ENCODE data around the gene ECEL1. TPM values are rescaled to one million over a fixed set of nuclear protein-coding genes. Genes with fewer than 3 reads are reported as not detected.
"Not testable (repeated sequence)": the region's sequence is repeated elsewhere in the genome, so short reads cannot be mapped to it uniquely, and the experiment has no call there.

Gene ECEL1, protein sequence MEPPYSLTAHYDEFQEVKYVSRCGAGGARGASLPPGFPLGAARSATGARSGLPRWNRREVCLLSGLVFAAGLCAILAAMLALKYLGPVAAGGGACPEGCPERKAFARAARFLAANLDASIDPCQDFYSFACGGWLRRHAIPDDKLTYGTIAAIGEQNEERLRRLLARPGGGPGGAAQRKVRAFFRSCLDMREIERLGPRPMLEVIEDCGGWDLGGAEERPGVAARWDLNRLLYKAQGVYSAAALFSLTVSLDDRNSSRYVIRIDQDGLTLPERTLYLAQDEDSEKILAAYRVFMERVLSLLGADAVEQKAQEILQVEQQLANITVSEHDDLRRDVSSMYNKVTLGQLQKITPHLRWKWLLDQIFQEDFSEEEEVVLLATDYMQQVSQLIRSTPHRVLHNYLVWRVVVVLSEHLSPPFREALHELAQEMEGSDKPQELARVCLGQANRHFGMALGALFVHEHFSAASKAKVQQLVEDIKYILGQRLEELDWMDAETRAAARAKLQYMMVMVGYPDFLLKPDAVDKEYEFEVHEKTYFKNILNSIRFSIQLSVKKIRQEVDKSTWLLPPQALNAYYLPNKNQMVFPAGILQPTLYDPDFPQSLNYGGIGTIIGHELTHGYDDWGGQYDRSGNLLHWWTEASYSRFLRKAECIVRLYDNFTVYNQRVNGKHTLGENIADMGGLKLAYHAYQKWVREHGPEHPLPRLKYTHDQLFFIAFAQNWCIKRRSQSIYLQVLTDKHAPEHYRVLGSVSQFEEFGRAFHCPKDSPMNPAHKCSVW
- total RNA-seq: under 1 TPM; 0.26 to 0.47 TPM
- long read RNA-seq, partial matches to known transcripts: 1 of 1 reads
- long read RNA-seq, other reads (novel, unspliced or antisense): 0 of 1 reads

DNA sequence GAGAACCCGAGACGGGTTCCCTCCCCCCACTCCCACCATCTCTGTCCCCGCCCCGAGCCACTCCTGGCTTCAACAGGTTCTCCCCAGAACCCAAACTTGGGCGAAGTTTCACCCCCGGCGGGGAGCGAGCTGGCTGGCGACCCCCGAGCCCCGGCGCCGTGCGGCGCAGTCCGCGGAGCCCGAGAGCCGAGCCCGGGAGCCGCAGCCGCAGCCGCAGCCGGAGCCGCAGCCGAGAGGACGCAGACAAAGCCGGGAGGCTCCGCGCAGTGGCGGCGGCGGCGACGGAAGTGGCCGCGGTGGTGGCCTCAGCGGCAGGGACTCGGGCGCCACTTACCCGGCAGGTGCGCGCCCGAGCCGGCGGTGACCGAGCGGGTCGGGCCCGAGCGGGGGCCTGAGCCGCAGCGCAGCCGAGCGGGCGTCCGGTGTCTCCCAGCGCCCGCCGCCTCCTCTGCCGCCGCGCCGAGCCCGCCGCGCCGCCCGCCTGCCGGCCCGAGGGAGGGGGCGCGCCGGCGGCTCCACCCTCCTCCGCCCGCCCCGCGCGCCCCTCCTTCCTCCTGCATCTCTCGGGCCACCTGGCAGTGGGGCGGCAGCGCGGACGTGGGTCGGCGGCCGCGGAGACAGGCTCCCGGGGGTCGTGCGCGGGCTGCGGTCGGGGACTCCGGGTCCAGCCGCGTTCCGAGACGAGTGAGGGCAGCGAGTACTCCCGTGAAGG lies at the start of gene ECEL1:
TSS of gene ECEL1 (minus strand) at position 450 of the 712 bp plus-strand sequence. CDS start 1,181 bp downstream, outside the sequence.
- ATAC-seq (no peak), DNase-seq (no peak)
- intact Hi-C loops (cut with DNase I): no loop called here

- ATAC-seq (no peak), DNase-seq (no peak)
- intact Hi-C loops (cut with DNase I): no loop called here
Observed at GRCh38 chr2:232537079-232537478, 49.4 kb upstream of the ECEL1 start.

GRCh38 chr2:232535761-232536530 lies 48.3 kb upstream of the ECEL1 start:
- intact Hi-C loops (cut with DNase I): no loop called here

DNA sequence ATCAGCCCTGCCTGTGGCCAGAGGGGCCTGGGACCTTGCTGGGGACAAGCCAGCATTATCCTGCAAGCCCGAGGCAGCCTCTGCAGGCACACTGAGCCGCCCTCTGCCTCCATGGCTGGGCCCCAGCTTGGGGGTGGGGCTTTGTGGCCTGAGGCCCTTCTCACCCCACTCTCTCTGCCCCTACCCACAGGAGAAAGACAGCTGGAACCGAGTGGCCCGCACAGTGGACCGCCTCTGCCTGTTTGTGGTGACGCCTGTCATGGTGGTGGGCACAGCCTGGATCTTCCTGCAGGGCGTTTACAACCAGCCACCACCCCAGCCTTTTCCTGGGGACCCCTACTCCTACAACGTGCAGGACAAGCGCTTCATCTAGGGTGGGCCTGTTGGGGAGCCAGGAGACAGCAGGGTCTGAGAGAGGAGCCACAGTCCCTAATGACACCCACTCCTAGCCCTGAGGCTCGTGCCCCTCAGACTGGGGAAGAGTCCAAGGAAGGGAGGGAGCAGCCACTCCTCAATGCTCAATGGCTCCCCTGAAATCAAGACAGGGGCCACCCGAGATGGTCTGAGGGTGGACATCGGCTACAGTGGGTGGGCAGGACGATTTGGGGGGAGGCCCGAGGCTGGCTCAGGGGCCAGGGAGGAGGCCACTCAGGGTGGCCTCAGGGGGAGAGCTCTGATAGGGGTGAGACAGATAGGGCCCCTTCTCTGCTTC lies 47.5 kb upstream of the ECEL1 start:
- DNase-seq (no peak), ATAC-seq (no peak)
- intact Hi-C loops (cut with DNase I): no loop called here

More at GRCh38 chr2:232535761-232536530, 48.3 kb upstream of the ECEL1 start:
- no peak for DNase-seq
- ATAC-seq: no peak

GRCh38 chr2:232533944-232534710 lies 46.5 kb upstream of the ECEL1 start:
- intact Hi-C loops (cut with DNase I): no loop called here
- DNase-seq: no peak
- no peak for ATAC-seq

- intact Hi-C loops (cut with DNase I); DNase-seq: not testable (repeated sequence)
- peak in 1 of 2 donors; percentile 3 for ATAC-seq
Observed at GRCh38 chr2:232532821-232533220, 45.2 kb upstream of the ECEL1 start.

GRCh38 chr2:232532419-232532818 lies 44.8 kb upstream of the ECEL1 start:
- ATAC-seq: peak; percentile 32 to 73
- intact Hi-C loops (cut with DNase I): no loop called here
- no peak for DNase-seq

- DNase-seq (no peak), ATAC-seq (no peak)
- intact Hi-C loops (cut with DNase I): no loop called here
Observed at GRCh38 chr2:232530626-232531260, 43.1 kb upstream of the ECEL1 start.

- no peak for ATAC-seq
- intact Hi-C loops (cut with DNase I): loop anchor here in 1 of 2 donors (10.0 kb wide), 1 partner anchor 625 kb away; no protein-coding TSS in a partner anchor
- DNase-seq: no peak
Observed at GRCh38 chr2:232529806-232530547, 42.3 kb upstream of the ECEL1 start.

- no peak for ATAC-seq
- peak; percentile 18 for DNase-seq
- intact Hi-C loops (cut with DNase I): loop anchor here in 1 of 2 donors (10.0 kb wide), 1 partner anchor 624 kb away; no protein-coding TSS in a partner anchor
Observed at GRCh38 chr2:232528746-232529460, 41.3 kb upstream of the ECEL1 start.

GRCh38 chr2:232527905-232528470 lies 40.4 kb upstream of the ECEL1 start:
- intact Hi-C loops (cut with DNase I): loop anchor here in 1 of 2 donors (10.0 kb wide), 1 partner anchor 623 kb away; no protein-coding TSS in a partner anchor
- no peak for ATAC-seq

DNA sequence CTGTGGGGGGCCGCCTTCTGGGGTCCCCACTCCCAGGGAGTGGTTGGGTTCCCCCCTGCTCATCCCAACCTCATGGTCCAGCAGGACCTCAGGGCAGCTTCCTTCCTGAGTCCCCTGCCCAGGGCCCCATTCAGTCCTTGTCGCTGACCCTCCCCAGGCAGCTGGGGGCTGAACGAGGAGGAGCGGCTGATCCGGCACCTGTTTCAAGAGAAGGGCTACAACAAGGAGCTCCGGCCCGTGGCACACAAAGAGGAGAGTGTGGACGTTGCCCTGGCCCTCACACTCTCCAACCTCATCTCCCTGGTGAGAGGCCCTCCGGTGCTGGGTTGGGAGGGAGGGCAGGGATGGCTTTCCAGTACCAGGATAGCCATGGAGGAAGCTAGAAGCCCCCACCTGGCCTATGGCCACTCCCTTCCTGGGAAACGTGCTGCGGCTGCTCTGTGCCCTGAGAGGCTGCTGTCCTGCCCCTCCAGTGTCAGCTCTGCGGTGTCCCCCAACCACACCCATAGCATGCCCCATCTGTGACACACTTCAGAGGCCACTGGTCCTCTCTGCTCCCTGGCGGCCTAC lies 38.8 kb upstream of the ECEL1 start:
- ATAC-seq (no peak), DNase-seq (no peak)
- intact Hi-C loops (cut with DNase I): loop anchor here in 1 of 2 donors (10.0 kb wide), 1 partner anchor 622 kb away; no protein-coding TSS in a partner anchor

More at GRCh38 chr2:232527905-232528470, 40.4 kb upstream of the ECEL1 start:
- DNase-seq: no peak

DNA sequence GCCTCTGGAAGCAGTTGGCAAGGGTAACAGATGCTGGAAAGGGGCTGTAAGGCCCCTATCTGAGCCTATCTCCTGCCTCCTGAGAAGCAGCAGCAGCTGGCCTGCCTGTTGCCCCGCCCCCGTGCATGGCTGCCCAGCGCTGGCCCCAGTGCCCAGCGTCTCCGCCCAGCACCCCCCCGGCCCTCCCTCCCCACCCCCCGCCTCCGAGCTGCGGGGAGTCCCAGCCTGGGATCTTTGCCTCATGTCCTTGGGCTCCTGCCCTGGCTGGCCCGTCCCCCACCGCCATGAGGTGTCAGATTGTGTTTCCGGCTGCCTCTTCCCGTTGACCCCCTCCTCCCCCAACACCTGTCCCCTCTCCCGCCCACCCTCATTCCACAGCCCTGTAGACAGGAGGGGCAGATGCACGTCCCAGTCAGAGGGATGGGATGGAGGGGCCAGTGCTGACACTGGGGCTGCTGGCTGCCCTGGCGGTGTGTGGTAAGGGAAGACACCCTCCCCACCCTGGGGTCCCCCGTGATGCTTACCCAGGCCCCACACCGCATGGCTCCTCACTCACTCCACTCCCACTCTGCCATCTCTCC lies 38.2 kb upstream of the ECEL1 start, which contains the start of gene CHRND:
TSS of gene CHRND (plus strand) at position 370 of the 581 bp plus-strand sequence. CDS start at position 426, 56 bp downstream.
- ATAC-seq (peak; percentile 27 to 71), DNase-seq (no peak)
- intact Hi-C loops (cut with DNase I): loop anchor here in 1 of 2 donors (10.0 kb wide), 1 partner anchor 621 kb away; no protein-coding TSS in a partner anchor

GRCh38 chr2:232525199-232525598 lies 37.6 kb upstream of the ECEL1 start:
- ATAC-seq (no peak), DNase-seq (no peak)
- intact Hi-C loops (cut with DNase I): loop anchor here in 1 of 2 donors (10.0 kb wide), 1 partner anchor 620 kb away; no protein-coding TSS in a partner anchor
